GM18517 (cell line): Measurements from ENCODE around the gene NPFFR1.

Experiments used
- ATAC-seq: cut with Tn5 transposase; IDR thresholded peaks from one replicate; pipeline ENCODE4 v1.9.1; 2021; ENCODE audit warnings: mild to moderate bottlenecking, moderate library complexity; ENCODE audit not compliant: unreplicated experiment

Gene NPFFR1

GRCh38 chr10:70315815-70316214 is 32.0 kb upstream of the NPFFR1 start:
- no peak for ATAC-seq

DNA sequence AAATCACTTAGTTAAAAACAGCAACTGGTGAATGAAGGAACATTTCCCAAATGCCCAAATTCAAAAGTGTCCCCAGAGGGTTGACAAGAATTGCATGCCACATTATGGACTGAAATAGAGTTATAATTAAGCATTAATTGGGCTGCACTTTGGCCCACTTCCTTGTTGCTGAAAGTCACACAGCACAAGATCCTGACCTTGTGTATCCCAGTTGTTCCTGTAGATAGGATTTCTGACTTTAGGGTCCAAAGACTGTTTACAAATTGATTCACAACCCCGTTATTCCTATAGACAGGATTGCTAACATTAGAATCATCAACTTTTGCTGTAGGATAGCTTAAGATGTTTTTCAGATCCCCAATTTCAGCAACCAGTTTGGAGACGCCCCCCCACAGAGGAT is 31.5 kb upstream of the NPFFR1 start:
- no peak for ATAC-seq

DNA sequence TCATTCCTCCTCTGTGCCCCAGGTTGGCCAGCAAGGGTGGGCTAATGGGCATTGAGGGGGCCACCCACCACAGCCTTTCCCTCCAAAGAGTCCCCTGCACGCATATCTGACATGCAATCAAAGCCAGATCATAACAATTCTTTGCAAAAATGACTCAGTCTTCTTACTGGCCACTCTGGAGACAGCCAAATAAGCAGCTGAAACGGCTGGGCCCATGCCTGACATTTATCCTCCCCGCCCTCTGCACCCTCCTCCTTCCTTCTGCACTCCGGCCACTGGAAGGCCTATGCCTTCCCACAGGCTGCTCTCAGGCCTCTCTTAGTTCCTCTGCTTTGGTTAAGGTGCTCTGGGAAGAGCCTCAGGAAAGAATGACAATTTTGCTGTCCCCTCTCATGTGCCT is 29.2 kb upstream of the NPFFR1 start:
- ATAC-seq, result no peak

GRCh38 chr10:70312249-70312648 is 28.4 kb upstream of the NPFFR1 start:
- ATAC-seq, result no peak

- ATAC-seq, result no peak
Observed at GRCh38 chr10:70311698-70312097, 27.9 kb upstream of the NPFFR1 start.

- ATAC-seq, result no peak
Observed at GRCh38 chr10:70309661-70310060, 25.9 kb upstream of the NPFFR1 start.

DNA sequence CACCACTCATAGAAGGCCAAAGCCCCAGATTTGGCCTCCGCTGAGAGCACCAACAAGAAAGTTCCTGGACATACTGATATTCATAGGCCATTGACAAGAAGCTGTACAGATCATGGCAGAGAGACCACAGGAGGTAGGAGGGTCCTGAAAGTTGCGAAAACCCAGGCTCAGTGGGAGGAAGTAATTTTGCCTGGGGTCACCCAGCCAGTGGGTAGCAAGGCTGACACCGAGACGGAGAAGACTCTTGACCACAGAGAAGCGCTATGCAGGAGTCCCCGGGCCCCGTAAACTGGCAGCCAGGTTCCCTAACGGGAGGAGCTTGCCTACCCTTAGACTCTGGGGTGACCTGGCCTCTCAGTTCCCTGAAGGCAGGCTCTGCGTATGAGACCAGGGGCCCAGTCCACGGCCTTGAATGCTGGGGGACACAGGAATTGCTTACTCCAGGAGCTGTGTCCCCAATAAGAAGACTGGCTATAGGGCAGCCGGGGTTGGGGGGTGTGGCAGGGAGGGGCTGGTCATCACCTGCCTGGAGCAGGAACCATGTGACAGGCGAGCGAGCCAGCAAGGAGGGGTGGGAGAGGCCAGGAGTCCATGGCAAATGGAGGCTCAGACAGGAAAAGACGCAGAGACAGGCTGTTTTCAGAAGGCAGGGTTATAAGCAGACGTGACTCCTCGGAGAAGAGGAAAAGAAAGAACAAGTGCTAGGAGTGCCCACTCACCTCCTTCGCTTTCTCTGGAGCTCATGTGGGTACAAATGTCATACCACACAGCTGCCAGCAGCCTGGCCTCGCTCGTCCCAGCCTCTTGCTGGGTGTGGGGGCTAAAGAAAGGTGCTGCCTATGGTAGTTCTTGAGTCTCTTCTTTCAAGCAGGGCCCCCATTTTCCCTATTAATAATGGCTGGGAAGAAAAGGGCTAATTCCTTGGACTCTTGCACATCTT is 24.6 kb upstream of the NPFFR1 start:
- no peak for ATAC-seq

DNA sequence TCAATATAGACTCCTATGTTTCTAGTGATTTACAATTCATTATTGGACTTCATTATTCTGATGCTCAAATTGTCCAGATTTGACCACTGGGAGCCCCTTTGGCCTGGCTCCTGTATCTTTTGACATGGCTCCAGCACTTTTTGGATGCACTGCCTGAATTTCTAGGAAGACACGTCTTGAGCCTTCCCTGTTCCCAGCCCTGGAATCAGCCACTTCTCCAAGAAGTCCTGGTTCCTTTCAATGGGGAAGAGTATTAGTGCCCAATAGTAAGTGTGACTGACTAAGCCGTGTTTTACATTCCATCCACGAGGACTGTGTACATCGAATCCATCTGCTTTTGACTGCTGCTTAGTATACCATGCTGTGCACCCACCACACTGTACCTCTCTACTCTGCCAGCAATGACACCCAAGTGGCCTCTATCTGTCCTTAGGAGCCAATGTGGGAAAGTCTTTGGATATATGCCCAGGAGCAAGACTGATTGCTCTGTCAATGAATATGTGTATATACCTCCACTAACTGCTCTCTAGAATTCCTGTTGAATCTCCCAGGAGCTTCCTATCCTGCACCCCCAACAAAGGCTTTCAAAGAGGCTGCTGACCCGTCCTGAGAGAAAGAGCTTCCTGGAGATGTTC is 23.2 kb upstream of the NPFFR1 start:
- ATAC-seq, result no peak

- no peak for ATAC-seq
Observed at GRCh38 chr10:70306181-70306705, 22.4 kb upstream of the NPFFR1 start.

GRCh38 chr10:70303730-70304129 is 19.9 kb upstream of the NPFFR1 start:
- no peak for ATAC-seq

DNA sequence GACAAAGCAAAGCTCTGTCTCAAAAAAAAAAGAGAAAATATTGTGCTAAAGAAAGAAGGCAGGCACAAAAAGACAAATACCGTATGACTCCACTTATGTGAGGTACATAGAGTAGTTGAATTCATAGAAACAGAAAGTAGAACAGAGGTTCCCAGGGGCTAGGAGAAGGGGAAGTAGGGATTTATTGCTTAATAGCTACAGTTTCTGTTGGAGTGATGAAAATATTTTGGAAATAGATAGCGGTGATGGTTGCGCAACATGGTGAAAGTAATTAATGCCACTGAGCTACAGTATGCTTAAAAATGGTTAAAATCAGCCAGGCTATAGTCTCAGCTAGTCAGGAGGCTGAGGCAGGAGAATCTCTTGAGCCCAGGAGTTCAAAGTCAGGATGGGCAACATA is 18.5 kb upstream of the NPFFR1 start:
- no peak for ATAC-seq

DNA sequence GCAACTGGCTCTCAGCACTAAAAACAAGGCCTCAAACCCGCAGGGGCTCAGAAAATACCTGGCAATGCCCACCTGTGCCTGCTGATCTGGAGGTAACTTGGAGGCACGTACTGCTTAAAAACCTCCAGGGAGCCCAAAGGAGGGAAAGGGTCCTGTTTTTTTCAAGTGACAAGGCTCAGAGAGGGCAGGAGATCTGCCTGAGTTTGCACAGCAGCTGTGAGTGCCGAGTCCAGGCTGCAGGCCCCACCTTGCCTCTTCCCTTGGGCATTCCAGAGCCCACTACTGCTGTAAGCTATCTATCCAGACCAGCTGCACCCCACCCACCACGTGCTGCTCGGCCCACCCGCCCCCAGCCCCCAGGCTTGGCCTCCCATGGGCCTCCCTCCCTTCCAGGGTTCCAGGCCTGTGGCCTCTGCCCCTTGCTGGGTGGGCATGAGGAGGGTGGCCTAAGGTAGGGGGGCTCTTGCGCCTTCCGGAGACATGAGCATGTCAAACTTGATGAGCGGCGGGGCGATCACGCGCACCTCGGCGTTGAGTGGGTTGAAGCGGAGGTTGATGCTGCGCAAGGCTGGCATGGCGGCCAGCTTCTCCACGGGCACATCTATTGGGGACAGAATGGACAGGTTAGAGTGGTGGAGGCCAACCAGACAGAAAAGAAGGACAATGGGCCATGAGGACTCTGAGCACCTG is 17.2 kb upstream of the NPFFR1 start:
- no peak for ATAC-seq

- ATAC-seq, result no peak
Observed at GRCh38 chr10:70300461-70300860, 16.7 kb upstream of the NPFFR1 start.

DNA sequence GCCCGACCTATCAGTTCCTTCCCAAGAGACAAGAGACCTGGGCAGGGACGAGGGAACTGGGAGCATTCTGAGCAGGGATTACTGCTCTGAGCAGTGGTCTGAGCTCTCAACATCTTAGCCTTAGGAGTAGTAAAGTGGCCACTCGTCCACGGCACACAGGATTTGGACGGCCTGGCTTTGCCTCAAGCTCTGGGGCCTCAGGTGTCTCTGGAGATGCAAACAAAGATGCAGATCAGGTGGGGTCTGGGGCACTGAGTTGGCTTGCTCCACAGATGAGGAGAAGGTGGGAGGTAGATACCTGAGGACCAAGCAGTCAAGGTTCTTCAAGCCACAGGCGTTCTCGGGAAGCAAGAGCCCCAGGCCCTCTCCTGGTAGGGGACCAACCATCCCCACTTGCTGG is 16.1 kb upstream of the NPFFR1 start:
- no peak for ATAC-seq

DNA sequence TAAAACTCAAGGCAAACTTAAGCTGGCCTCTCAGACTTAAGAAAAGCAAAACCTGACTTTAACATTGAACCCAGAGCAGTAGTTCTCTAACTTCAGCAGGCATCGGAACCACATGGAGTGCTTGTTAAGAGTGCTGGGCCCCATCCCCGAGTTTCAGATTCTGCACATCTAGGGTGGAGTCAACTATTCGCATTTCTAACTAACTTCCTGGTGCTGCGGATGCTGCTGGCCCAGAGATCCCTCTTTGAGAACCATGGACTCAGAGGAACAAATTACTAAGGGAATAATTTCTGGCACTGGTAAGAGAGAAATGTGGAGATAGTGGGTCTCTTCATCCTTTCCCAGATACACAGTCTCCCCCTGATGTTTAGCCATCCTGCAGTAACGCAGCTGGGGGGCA is 14.6 kb upstream of the NPFFR1 start:
- ATAC-seq, result no peak

DNA sequence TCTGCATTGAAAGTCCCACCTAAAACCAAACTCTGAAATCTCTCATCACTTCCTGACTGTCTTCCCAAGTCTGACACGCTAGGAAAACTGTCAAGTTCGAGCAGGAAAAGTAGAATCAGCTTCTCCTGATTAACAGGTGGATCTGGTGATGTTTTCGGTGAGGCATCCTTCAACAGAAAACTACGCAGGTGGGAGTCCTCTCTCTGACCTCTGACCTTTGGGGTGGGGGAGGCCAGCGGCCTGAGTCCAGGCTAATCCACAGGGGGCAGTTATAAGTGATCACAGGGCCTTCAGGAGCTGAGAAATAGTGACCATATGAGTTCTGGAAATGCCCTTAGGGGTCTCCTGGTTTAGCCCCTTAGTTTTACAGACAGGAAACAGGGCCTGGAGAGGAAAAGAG is 13.4 kb upstream of the NPFFR1 start:
- no peak for ATAC-seq

- no peak for ATAC-seq
Observed at GRCh38 chr10:70296406-70296899, 12.6 kb upstream of the NPFFR1 start.

DNA sequence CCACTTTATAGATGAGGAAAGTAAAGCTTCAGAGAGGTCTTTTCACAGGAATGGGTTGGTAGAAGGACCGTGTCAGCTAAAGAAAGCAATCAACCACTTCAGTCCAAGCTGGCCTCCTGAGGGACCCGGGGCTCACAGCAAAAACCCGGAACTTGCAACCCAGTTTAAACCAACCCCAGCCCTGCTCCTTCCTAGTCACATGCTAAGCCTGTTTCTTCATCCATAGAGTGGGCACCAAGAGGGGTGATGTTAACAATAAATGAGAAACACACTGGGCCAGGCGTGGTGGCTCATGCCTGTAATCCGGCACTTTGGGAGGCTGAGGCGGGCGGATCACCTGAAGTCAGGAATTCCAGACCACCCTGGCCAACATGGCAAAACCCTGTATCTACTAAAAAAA is 12.1 kb upstream of the NPFFR1 start:
- no peak for ATAC-seq

DNA sequence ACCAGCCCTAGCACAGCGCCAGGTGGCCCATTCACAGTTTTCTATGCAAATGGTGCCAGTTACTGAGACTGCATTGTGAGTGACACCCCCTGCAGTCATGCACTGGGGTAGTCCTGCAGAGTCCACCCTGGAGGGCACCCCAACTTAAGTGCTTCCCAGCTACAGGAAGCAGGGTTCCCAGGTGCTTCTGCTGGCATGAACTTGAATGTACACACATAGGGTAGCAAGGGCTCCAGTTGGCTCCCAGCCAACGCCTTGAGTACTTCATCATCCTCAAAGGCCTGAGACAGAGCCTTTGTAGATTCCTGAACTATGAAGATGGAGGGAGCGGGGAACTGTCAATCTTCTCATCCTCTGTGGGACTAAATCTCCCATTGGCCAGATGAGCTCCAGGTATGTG is 11.5 kb upstream of the NPFFR1 start:
- no peak for ATAC-seq

DNA sequence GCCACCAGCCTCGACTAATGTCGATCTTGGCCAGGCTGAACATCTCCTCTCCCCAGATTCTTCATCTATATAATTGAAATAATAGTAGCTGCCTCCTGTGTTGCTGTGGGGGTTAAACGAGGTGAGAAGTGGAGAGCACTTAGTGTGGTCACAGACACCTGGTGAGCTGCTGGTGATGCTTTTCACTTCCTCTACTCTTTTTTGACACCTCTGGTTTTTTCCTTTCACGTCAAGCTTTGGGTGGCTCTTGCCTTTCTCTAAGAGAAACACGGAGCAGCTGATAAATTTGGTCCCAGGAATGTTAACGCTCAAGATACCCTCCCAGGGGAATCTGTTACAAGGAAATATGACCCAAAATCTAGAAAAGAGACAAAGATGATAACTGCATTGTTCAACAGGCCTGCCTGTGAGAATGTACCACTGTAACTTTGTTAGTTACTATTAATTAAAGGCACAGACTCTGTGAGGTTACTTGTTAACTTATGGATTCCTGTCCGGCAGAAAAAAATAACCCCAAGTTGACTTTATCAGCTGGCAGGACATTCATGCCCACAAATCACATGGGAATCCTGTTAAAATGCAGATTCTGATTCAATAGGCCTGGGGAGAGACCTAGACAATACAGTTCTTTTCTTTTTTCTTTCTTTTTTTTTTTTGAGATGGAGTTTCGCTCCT is 9.5 kb upstream of the NPFFR1 start:
- peak; percentile 98 for ATAC-seq

DNA sequence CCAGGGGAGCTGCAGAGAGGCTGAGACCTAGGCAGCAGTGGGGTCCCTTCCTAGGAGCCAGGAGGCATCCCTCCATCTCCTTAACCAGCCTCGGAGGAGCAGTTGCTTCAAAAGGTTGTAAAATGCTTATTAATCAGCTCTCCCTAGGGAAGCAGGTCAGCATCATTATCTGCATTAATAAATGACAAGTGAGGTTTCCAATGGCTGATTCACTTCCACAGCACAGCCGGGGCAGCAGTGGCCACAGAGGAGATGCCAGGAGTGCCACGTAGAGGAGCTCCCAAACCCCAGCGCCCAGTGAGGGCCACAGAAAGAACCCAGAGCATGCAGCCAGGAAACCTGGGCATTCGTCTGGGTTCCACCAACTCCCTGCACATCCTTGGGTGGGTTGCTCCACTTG is 8.2 kb upstream of the NPFFR1 start:
- no peak for ATAC-seq
